ENCODE results near the gene PROKR2. TPM values are rescaled to one million over a fixed set of nuclear protein-coding genes. Genes with fewer than 3 reads are reported as not detected.

The PROKR2 gene
- not detected in 2 replicates for total RNA-seq

DNA sequence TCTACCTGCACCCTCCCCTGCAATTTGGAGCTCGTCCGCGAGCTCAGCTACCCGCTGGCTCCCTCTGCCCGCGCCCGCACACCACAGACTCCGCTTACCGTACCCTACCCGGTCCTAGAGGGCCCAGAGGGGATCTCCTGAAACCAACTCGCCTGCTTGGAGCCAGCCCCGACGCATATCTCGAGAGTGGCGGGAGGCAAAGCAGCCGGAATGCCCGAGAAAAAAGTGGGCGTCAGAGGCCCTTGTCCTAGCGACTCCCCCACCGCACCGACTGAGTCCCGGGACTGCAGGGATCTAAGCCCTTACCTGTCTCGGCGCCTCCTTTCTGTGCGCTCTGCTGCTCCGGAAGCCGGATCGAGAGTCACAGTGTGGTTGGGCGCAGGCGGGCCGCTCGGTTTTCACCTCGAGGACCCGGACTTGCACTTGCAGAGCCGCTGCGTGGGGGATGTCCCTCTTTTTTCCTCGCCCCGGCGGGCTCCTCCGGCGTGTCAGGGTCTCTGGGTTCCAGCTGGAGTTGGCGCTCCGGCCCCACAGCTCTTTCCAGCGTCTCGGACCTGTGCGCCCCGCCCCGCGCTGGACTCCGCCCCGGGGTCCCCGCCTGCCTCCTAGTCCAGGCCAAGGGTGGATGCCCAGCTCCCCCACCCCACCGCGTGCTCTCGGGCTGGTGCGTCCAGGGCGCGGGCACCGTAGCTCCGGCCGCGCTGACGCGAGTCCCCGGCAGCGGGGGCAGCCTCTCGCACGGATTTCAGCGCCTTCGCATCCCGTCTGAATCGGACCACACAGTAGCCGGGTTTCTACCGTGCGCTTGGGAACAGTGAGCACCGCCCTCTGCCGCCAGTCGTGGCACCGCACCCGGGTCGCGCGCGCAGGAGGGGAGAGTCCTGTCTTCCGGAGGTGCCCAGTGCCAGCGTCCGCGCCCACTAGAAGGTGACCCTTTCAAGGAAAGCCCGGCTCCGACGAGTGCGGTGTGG, at the start of gene PROKR2:
Gene PROKR2, minus strand, starts transcription at position 767 of the 971 bp plus-strand sequence. CDS start 2,585 bp downstream, outside the sequence.

Other genes with a start within 250 kb of the PROKR2 start
- 140 and 152 TPM in 2 replicates for gene TMEM230, start 203.9 kb downstream of the PROKR2 start, total RNA-seq
- gene PCNA, start 197.0 kb downstream of the PROKR2 start, total RNA-seq = 187 and 216 TPM in 2 replicates
- gene CDS2, start 189.9 kb downstream of the PROKR2 start, total RNA-seq = 23.9 and 28.4 TPM in 2 replicates